Body of pancreas (tissue), 4 donors: Measurements from ENCODE around the gene PTBP1. TPM values are rescaled to one million over a fixed set of nuclear protein-coding genes. Genes with fewer than 3 reads are reported as not detected.
A peak's percentile ranks its signal among the peaks of the same experiment; 100 is the strongest.

Source experiments
- ATAC-seq: fragments of 150-250 bp; one replicate; pipeline ENCODE4 v1.9.1; 2016
- DNase-seq, 4 donors: peaks; one replicate each; pipeline ENCODE4 v3.0.0-alpha.2; 2019
- H3K27ac ChIP-seq, 4 donors: fragments of 200-600 bp; sonication (generic); 1 replicate in 3 of 4; 2 replicates in 1 of 4; pipeline versions ENCODE4 v1.5.1 to v1.6.1; 2016 to 2019; ENCODE audit warnings: mild to moderate bottlenecking in 1 of 4, mixed read lengths in 1 of 4, moderate library complexity in 1 of 4
- H3K27me3 ChIP-seq, 2 donors: fragments of 200-600 bp; sonication (generic); one replicate each; pipeline ENCODE4 v1.6.0; 2016; ENCODE audit warnings: mild to moderate bottlenecking in 1 of 2
- H3K36me3 ChIP-seq, 2 donors: fragments of 200-600 bp; sonication (generic); replicated peaks in 1 of 2; 2 replicates each; pipeline ENCODE4 v1.5.1; 2016; ENCODE audit warnings: low read depth in 2 of 2; ENCODE audit not compliant: insufficient read depth in 1 of 2
- H3K4me1 ChIP-seq: fragments of 200-600 bp; sonication (generic); one replicate; pipeline ENCODE4 v1.6.0; 2016
- H3K4me3 ChIP-seq, 2 donors: fragments of 200-600 bp; sonication (generic); 1 replicate in 1 of 2; 2 replicates in 1 of 2; pipeline ENCODE4 v1.5.1; 2016 to 2019
- H3K9me3 ChIP-seq, 3 donors: fragments of 200-600 bp; sonication (generic); 1 replicate in 2 of 3; 2 replicates in 1 of 3; pipeline ENCODE4 v1.5.1; 2016
- CTCF ChIP-seq, 7 experiments: fragments of 450-650 bp in 4 of 7; fragments of 200-600 bp in 3 of 7; sonication (generic) in 3 of 7; IDR thresholded peaks; one replicate each; pipeline ENCODE4 v1.5.1; 2016 to 2019; ENCODE audit warnings: antibody characterized with exemption in 7 of 7
- POLR2A ChIP-seq, 3 donors: fragments of 450-650 bp; IDR thresholded peaks; one replicate each; pipeline ENCODE4 v1.6.1; 2016; ENCODE audit warnings: antibody characterized with exemption in 3 of 3, mild to moderate bottlenecking in 2 of 3
- WGBS, 2 donors: methylation state at CpG; one replicate each; pipeline ENCODE4 v1.1.5; 2017; 5-methylcytosine and 5-hydroxymethylcytosine counted together
- intact Hi-C: fragments of 100-400 bp; cut with DNase I; formaldehyde crosslinking; loops from one replicate; pipeline ENCODE4 v1.15.1; 2023
- total RNA-seq, 2 donors: library from RNA; depleted of rRNA; stranded (reverse); fragments of >200 nt; gene quantifications; one replicate each; pipeline ENCODE4 v1.1.0, GENCODE V29; 2016

Gene PTBP1
- total RNA-seq, 2 donors from 2014 or later, result 78.9 to 100 TPM

DNA sequence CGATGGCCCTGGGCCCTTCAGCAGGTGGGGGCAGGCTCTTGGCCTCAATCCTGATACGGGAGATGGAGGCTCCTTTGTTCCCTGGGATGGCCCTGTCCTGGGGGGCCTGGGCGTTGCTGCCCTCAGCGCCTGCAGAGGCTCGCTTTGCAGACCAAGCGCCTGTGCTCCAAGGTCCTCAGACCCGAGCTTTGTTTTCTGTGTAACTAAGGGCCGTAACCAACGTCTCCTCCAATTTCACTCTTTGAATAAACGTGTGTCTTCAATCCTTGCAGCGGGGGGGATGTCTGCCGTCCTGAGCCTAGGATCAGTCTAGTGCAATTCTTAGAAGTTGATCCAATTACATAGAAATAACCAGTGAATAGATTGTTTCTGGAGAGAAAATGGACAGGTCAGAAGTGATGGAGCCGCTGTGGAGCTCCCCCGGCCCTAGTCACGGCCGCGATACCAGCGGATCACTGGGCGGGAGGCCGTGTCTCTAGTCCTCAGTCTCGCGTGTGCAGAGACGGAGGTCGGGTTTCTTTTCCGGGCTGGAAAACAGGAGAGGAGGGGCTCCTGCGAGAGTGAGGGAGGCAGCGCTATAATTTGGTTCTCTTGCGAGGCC, 5.3 kb downstream of the PTBP1 start:
- peak overlapping the region in 2 of 4 donors; percentile 97 to 100 for H3K27ac ChIP-seq
- intact Hi-C loops, result no loop called here
- H3K36me3 ChIP-seq, result peaks cover 31 to 39% of the 10 kb centered on the region in 2 donors
- ATAC-seq (no peak), DNase-seq (no peak)
- H3K9me3 ChIP-seq, result no peaks in the 10 kb centered on the region
- H3K4me1 ChIP-seq, result peaks cover 44% of the 10 kb centered on the region
- no peak overlapping the region for H3K4me3 ChIP-seq
- H3K27me3 ChIP-seq, result no peaks in the 10 kb centered on the region
- TF ChIP-seq CTCF (IDR thresholded peaks at IDR 0.05) (no peak), POLR2A (IDR thresholded peaks at IDR 0.05) (no peak)
- WGBS, 2 donors, result 68 to 77% methylated on average over 18 to 28 of the region's 28 CpGs

DNA sequence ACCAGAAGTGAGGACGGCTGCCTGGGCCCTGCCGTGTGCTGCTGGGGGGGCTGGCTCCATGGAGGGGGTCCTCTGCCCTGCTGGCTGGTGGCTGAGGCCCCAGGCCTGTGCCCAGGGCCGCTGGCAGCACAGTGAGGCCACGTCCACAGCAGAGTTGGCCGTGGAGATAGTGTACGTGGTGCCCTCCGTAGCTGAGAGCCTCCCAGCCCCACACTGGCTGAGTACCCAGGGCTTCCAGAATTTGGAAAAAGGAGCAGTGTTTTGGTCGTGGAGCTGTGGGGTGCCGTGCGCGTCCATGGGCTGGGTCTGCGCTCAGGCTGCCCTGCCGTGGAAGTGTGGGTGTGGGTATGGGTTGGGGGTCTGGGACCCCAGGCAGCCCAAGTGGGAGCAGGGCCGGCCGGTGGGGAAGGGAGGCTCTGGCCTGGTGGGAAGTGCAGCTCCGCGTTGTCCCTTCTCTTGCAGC, 5.9 kb downstream of the PTBP1 start:
- Histone ChIP-seq H3K27ac (peak overlapping the region in 1 of 4 donors; percentile 33), H3K27me3 (no peaks in the 10 kb centered on the region), H3K4me1 (peaks cover 44% of the 10 kb centered on the region), H3K9me3 (no peaks in the 10 kb centered on the region), H3K36me3 (peaks cover 36 to 45% of the 10 kb centered on the region in 2 donors), H3K4me3 (no peak overlapping the region)
- WGBS, 2 donors, result 86 to 88% methylated on average over 13 to 17 of the region's 17 CpGs
- no peak for DNase-seq
- ATAC-seq, result no peak
- intact Hi-C loops, result no loop called here
- TF ChIP-seq CTCF (IDR thresholded peaks at IDR 0.05), result no peak

- H3K4me1 ChIP-seq, result peaks cover 43% of the 10 kb centered on the region
- no peak for ATAC-seq
- WGBS, 2 donors, result 79 to 82% methylated on average over 13 to 31 of the region's 31 CpGs
- H3K27me3 ChIP-seq, result no peaks in the 10 kb centered on the region
- H3K9me3 ChIP-seq, result no peaks in the 10 kb centered on the region
- no peak overlapping the region for H3K4me3 ChIP-seq
- DNase-seq, result no peak
- intact Hi-C loops, result no loop called here
- no peak for TF ChIP-seq POLR2A (IDR thresholded peaks at IDR 0.05)
- TF ChIP-seq CTCF (IDR thresholded peaks at IDR 0.05), result no peak
- H3K27ac ChIP-seq, result no peak overlapping the region
- peaks cover 42 to 49% of the 10 kb centered on the region in 2 donors for H3K36me3 ChIP-seq
Measured at GRCh38 chr19:803686-804418, 6.6 kb downstream of the PTBP1 start.

GRCh38 chr19:804419-805165, 7.3 kb downstream of the PTBP1 start:
- Histone ChIP-seq H3K4me3 (no peak overlapping the region), H3K4me1 (peaks cover 35% of the 10 kb centered on the region), H3K36me3 (peaks cover 46 to 49% of the 10 kb centered on the region in 2 donors), H3K27me3 (no peaks in the 10 kb centered on the region), H3K27ac (no peak overlapping the region), H3K9me3 (no peaks in the 10 kb centered on the region)
- DNase-seq (no peak), ATAC-seq (no peak)
- no peak for TF ChIP-seq POLR2A (IDR thresholded peaks at IDR 0.05)
- TF ChIP-seq CTCF (IDR thresholded peaks at IDR 0.05), result no peak
- intact Hi-C loops, result no loop called here
- WGBS, 2 donors, result 95 to 96% methylated on average over 30 to 50 of the region's 53 CpGs
